Small intestine (tissue), 7 donors: Measurements from ENCODE around the gene HERPUD2. TPM values are rescaled to one million over a fixed set of nuclear protein-coding genes. Genes with fewer than 3 reads are reported as not detected.

Experiments used
- DNase-seq, 2 donors: peaks; one replicate each; pipeline versions ENCODE4 v3.0.0 to v3.0.0-alpha.2; 2013
- FAIRE-seq: peaks from 2 replicates; lab custom pipeline; 2012; peaks lifted over from hg19 to GRCh38; lab: Jason Lieb, UNC
- H3K27ac ChIP-seq, 3 donors: one replicate each; pipeline ENCODE4 v1.5.1; 2013; ENCODE audit warnings: low read length in 2 of 3, mild to moderate bottlenecking in 2 of 3, control low read depth in 1 of 3, inconsistent platforms in 1 of 3, low read depth in 1 of 3, moderate library complexity in 1 of 3
- H3K27me3 ChIP-seq, 3 donors: one replicate each; pipeline ENCODE4 v1.6.1; 2013; ENCODE audit warnings: low read length in 3 of 3, inconsistent platforms in 1 of 3; ENCODE audit not compliant: control insufficient read depth in 3 of 3, insufficient read depth in 3 of 3
- H3K36me3 ChIP-seq, 3 donors: one replicate each; pipeline ENCODE4 v1.6.1; 2013; ENCODE audit warnings: low read length in 3 of 3, inconsistent platforms in 1 of 3, low read depth in 1 of 3, mild to moderate bottlenecking in 1 of 3, moderate library complexity in 1 of 3; ENCODE audit not compliant: control insufficient read depth in 3 of 3, insufficient read depth in 2 of 3
- H3K4me1 ChIP-seq, 3 donors: one replicate each; pipeline ENCODE4 v1.6.1; 2013; ENCODE audit warnings: low read length in 2 of 3, inconsistent platforms in 1 of 3, low read depth in 1 of 3, mild to moderate bottlenecking in 1 of 3, moderate library complexity in 1 of 3; ENCODE audit not compliant: control insufficient read depth in 3 of 3, insufficient read depth in 2 of 3
- H3K4me3 ChIP-seq, 3 donors: one replicate each; pipeline ENCODE4 v1.5.1; 2013; ENCODE audit warnings: low read length in 3 of 3, control low read depth in 1 of 3, inconsistent platforms in 1 of 3, low read depth in 1 of 3, mild to moderate bottlenecking in 1 of 3, moderate library complexity in 1 of 3
- H3K9me3 ChIP-seq, 2 donors: one replicate each; pipeline ENCODE4 v1.6.1; 2013; ENCODE audit warnings: low read depth in 1 of 2, low read length in 1 of 2; ENCODE audit not compliant: control insufficient read depth in 2 of 2, insufficient read depth in 1 of 2
- WGBS, 3 donors: extraction: QIAGEN DNeasy Blood & Tissue Kit; methylation state at CpG; one replicate each; pipeline ENCODE4 v1.1.7; 2013; 5-methylcytosine and 5-hydroxymethylcytosine counted together
- polyA plus RNA-seq, 4 donors: library from polyadenylated mRNA; stranded (reverse) in 3 of 4; unstranded in 1 of 4; fragments of 200-250 nt in 3 of 4; fragments of 120-200 nt in 1 of 4; gene quantifications; one replicate each; pipeline versions ENCODE4 v1.2.1 to v1.2.3, GENCODE V29; 2013
- donor health status: healthy with polysubstance abuse.
- donor health status: control.
- donor health status: control.
- donor health status: Bipolar disorder and iron deficiency.
- donor health status: healthy.

Gene HERPUD2
- polyA plus RNA-seq, 4 donors, result 8.9 to 23.5 (median 10.1) TPM

DNA sequence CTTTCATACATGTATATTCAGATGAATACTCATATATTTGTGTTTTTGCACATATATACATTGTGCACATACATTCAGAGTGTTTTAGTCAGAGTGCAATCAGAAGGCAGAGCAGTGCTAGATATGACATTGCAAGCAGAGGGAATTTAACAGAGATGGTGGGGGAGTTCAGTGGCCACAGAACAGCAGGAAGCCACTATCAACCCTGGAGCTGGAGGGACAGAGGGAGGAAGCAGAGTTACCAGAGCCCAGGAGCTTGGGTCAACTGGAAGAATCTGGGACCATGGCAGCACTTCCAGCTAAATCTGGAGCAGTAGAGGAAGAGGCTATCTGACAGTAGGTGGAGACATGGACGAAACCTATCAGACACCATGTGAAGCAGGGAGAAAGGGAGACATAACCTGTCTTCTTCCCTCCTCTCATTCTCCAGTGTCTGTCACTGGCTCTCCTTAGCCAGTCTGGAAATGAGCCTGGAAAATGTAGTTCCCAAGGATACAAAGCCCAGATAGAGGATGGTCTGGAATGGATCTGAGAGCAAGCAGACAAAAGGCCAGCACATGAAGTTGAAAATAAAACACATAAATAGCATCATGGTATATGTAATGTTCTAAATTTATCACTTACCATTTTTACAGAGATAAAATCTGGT, 33.6 kb upstream of the HERPUD2 start:
- peaks cover 0 to 3% (median 0%) of the 10 kb centered on the region in 3 donors for H3K4me1 ChIP-seq
- H3K9me3 ChIP-seq, result peaks cover 0 to 3% of the 10 kb centered on the region in 2 donors
- 52 to 93% (median 71%) methylated on average over 1 of the region's 1 CpG for WGBS, 3 donors
- no peak overlapping the region for H3K4me3 ChIP-seq
- H3K36me3 ChIP-seq, result no peaks in the 10 kb centered on the region
- no peak for FAIRE-seq
- DNase-seq, result no peak
- peak overlapping the region; percentile 23 to 64 (median 56) for H3K27ac ChIP-seq
- H3K27me3 ChIP-seq, result no peaks in the 10 kb centered on the region

DNA sequence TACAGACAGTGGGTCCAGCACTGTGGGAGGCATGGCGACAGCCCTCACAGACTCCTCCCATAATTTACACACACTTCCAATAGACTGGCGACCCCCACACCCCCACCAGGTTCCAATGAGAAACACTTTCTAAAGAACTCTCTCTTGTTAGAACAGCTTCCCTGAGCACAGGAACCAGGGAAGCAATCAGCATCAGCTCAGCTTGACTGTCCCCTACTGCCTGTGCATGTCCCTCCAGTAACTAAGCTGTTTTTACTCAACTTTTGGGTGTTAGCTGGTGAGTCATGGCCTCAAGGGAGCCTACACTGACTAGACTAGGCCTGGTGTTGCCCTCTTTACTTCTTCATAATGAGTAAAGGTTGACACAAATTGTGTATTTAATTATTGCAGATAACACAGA, 32.6 kb upstream of the HERPUD2 start:
- Histone ChIP-seq H3K4me1 (peaks cover 0 to 3% (median 0%) of the 10 kb centered on the region in 3 donors), H3K27ac (no peak overlapping the region), H3K4me3 (no peak overlapping the region), H3K9me3 (peaks cover 0 to 3% of the 10 kb centered on the region in 2 donors), H3K27me3 (no peaks in the 10 kb centered on the region), H3K36me3 (no peaks in the 10 kb centered on the region)
- DNase-seq, result no peak
- 91 to 100% (median 94%) methylated on average over 2 of the region's 2 CpGs for WGBS, 3 donors
- FAIRE-seq, result no peak

DNA sequence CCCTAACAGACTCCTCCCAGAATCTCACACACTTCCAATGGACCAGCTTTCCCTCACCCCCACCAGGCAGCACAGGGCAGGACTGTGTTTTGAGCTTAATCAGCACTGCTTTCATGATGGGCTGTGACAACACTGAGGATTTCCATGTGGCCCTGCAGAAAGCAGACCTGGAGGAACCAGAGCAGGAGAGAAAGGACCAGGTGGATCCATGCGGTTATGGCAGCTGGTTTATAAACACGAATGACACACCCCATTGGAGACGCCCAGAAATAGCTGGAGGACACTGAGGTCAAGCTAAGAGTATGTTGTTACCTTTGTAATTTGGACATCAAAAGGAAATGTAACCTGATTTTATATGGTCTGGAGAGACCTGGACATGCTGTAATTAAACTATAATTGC, 31.7 kb upstream of the HERPUD2 start:
- no peak overlapping the region for H3K4me3 ChIP-seq
- peaks cover 0 to 3% (median 0%) of the 10 kb centered on the region in 3 donors for H3K4me1 ChIP-seq
- H3K27me3 ChIP-seq, result no peaks in the 10 kb centered on the region
- peaks cover 0 to 3% of the 10 kb centered on the region in 2 donors for H3K9me3 ChIP-seq
- FAIRE-seq (no peak), DNase-seq (no peak)
- H3K27ac ChIP-seq, result peak overlapping the region in 1 of 3 donors; percentile 14
- 54 to 76% (median 60%) methylated on average over 3 of the region's 3 CpGs for WGBS, 3 donors
- no peaks in the 10 kb centered on the region for H3K36me3 ChIP-seq

DNA sequence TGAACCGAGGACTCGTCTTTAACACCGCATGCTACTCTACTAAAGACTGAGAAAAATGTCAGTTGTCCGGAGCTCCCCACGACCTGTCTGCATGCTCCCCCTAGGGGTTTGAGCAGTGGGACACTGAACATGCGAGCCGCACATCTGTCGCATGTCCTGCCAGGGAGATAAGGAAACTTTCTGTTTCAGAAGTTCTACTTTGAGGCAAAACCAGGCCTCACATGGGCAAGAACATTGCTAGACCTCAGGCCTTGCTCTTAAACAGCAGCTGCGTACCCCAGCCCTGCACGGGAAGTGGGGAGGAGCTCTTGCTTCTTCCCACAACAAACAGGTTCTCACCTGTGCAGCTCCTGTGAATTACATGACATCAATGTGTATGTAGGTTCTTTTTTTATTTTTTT, 30.3 kb upstream of the HERPUD2 start:
- Histone ChIP-seq H3K27ac (peak overlapping the region in 1 of 3 donors; percentile 64), H3K36me3 (no peaks in the 10 kb centered on the region), H3K4me1 (peaks cover 0 to 3% (median 0%) of the 10 kb centered on the region in 3 donors), H3K9me3 (peaks cover 0 to 3% of the 10 kb centered on the region in 2 donors), H3K4me3 (no peak overlapping the region), H3K27me3 (no peaks in the 10 kb centered on the region)
- FAIRE-seq, result no peak
- WGBS, 3 donors, result 71 to 93% (median 77%) methylated on average over 10 of the region's 10 CpGs
- DNase-seq, result peak in 1 of 2 donors; percentile 61

DNA sequence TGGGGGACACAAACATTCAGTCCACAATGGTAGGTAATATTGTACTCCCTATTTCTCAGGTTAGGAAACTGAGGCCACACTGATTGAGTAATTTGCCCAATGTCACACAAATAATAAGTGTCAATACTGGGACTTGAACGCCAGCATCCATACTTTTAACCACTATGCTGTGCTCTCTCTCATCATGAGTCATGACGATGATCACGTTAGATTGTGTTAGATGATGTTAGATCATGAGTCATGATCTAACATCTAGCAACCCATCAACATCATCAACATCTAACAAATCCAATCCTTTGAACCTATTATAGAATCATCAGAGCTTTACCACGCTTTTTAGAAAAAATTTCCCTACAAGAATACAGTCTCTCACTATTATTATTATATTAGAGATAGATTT, 28.1 kb upstream of the HERPUD2 start:
- WGBS, 3 donors, result 75 to 87% (median 80%) methylated on average over 4 of the region's 4 CpGs
- no peak for DNase-seq
- no peaks in the 10 kb centered on the region for H3K4me1 ChIP-seq

DNA sequence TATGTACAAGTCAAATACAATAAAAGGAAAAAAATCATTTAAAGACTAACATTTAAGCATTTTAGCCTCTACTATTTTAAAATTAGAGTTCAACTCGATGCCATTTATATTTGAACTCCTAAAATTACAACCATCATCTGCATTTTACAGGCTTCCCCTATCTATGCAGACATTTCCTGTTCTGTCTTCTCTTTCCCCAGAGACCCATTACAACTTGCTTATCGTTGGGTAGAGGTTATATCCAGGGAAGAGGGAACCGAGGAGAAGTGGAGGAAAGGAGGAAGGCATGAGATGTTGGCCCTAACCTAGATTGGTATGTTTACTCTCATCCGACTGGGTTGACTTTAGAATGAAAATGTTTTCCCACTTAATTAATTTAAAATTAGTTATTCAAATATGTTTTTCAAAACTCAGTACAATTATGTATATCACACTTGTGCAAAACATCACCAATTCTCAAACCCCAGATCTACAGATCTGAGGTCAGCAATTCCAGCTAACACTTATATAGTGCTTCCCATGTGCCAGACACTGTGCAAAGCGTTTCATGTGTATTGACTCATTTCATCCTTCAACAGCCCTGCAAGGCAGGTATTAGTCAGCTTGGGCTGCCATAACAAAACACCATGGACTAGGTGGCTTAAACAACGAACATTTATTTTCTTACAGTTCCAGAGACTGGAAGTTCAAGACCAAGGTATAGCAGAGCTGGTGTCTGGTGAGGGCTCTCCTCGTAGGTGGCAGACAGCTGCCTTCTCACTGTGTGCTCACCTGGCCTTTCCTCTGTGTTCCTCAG, 27.3 kb upstream of the HERPUD2 start:
- Histone ChIP-seq H3K27me3 (no peaks in the 10 kb centered on the region), H3K9me3 (peaks cover 0 to 3% of the 10 kb centered on the region in 2 donors), H3K36me3 (no peaks in the 10 kb centered on the region), H3K4me1 (no peaks in the 10 kb centered on the region), H3K27ac (no peak overlapping the region), H3K4me3 (no peak overlapping the region)
- WGBS, 3 donors, result 63 to 79% (median 71%) methylated on average over 7 of the region's 7 CpGs
- DNase-seq (no peak), FAIRE-seq (no peak)

More for the DNA sequence above, 28.1 kb upstream of the HERPUD2 start:
- no peak for FAIRE-seq
- Histone ChIP-seq H3K27ac (no peak overlapping the region), H3K36me3 (no peaks in the 10 kb centered on the region), H3K4me3 (no peak overlapping the region), H3K9me3 (peaks cover 0 to 3% of the 10 kb centered on the region in 2 donors), H3K27me3 (no peaks in the 10 kb centered on the region)

DNA sequence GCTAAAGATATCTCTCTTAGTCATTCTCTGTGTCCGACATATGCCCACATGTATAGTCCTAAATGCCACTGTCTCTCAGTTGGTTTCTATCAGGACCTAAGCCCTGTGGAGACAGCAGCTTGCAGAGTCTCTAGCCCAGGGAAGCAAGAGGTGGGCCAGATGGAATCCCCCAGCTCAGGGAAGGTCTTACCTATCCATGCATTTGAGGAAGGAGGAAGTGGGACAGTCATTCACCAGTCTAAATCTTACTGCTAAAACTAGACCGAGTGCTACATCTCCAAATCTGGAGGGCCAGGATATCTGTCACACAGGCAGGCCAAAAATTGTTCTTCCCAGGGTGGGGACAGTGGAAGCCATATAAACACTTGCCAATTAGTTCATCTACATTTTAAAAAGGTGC, 26.4 kb upstream of the HERPUD2 start:
- WGBS, 3 donors, result 88 to 100% (median 97%) methylated on average over 2 of the region's 2 CpGs
- H3K36me3 ChIP-seq, result no peaks in the 10 kb centered on the region
- peaks cover 0 to 3% of the 10 kb centered on the region in 2 donors for H3K9me3 ChIP-seq
- H3K4me1 ChIP-seq, result peaks cover 0 to 2% (median 0%) of the 10 kb centered on the region in 3 donors
- DNase-seq (no peak), FAIRE-seq (no peak)
- H3K4me3 ChIP-seq, result no peak overlapping the region
- no peak overlapping the region for H3K27ac ChIP-seq
- H3K27me3 ChIP-seq, result no peaks in the 10 kb centered on the region

DNA sequence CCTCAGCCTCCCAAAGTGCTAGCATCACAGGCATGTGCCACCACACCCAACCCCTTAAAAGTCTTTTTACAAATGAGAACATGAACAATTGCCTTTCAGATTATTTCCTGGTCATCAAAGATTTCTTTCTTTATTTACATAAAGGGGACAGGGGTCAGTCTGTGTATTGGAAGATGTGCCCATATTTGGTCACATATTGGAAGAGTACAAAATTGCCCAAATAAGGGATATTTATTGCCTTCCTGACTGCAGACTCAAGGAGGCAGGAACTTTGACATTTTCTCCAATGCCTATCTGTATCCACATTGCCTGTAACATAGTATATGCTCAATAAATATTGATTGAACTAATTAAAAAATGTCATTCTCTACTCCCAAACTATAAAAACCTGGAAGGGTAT, 25.9 kb upstream of the HERPUD2 start:
- no peak for DNase-seq
- H3K27ac ChIP-seq, result no peak overlapping the region
- peaks cover 0 to 2% (median 0%) of the 10 kb centered on the region in 3 donors for H3K4me1 ChIP-seq
- H3K36me3 ChIP-seq, result no peaks in the 10 kb centered on the region
- peaks cover 0 to 3% of the 10 kb centered on the region in 2 donors for H3K9me3 ChIP-seq
- no peak overlapping the region for H3K4me3 ChIP-seq
- no peaks in the 10 kb centered on the region for H3K27me3 ChIP-seq
- FAIRE-seq, result no peak
